ENCODE measurements around the gene PPP2R1A.

PPP2R1A gene

GRCh38 chr19:52211203-52211602, 21.4 kb downstream of the PPP2R1A start:
- no peak overlapping the region for H3K4me3 ChIP-seq (ENCODE audit: low read depth, low read length)
- no peaks in the 10 kb centered on the region for H3K9me3 ChIP-seq (ENCODE audit: control insufficient read depth, insufficient read depth, low read depth, low read length)
- ChIA-PET POLR2A (interaction anchor here (2.6 kb wide), 1 partner anchor 22 kb away, joined by 14 read pairs; the partner anchor contains the start of gene PPP2R1A), CTCF (no interaction called here)
- no peak overlapping the region for H3K27ac ChIP-seq (ENCODE audit: extremely low read depth, low read depth, low read length)
- no peaks in the 10 kb centered on the region for H3K4me1 ChIP-seq (ENCODE audit: control insufficient read depth, insufficient read depth, low read length)
- TF ChIP-seq ZNF791 (tag by site-specific recombination; IDR thresholded peaks at IDR 0.05) (no peak), ZBTB26 (tag by site-specific recombination; optimal IDR thresholded peaks at IDR 0.05) (no peak), ZNF768 (tag by site-specific recombination; IDR thresholded peaks at IDR 0.05) (no peak), ZNF239 (tag by site-specific recombination; IDR thresholded peaks at IDR 0.05) (no peak), ZNF24 (tag by site-specific recombination; IDR thresholded peaks at IDR 0.05) (no peak), ZNF394 (tag by site-specific recombination; IDR thresholded peaks at IDR 0.05; ENCODE audit: borderline replicate concordance) (no peak), OSR2 (tag by site-specific recombination; IDR thresholded peaks at IDR 0.05) (no peak), GLI4 (tag by site-specific recombination; IDR thresholded peaks at IDR 0.05) (no peak), ZBTB48 (tag by site-specific recombination; IDR thresholded peaks at IDR 0.05) (no peak), PRDM10 (tag by site-specific recombination; IDR thresholded peaks at IDR 0.05) (no peak), ZNF157 (tag by site-specific recombination; IDR thresholded peaks at IDR 0.05) (no peak), ZNF777 (tag by site-specific recombination; IDR thresholded peaks at IDR 0.05; ENCODE audit: borderline replicate concordance) (no peak), SP2 (tag by site-specific recombination; IDR thresholded peaks at IDR 0.05) (no peak), ZNF610 (tag by site-specific recombination; IDR thresholded peaks at IDR 0.05; ENCODE audit: borderline replicate concordance) (no peak), ZNF341 (tag by site-specific recombination; IDR thresholded peaks at IDR 0.05; ENCODE audit: low read depth) (no peak), ZNF169 (tag by site-specific recombination; IDR thresholded peaks at IDR 0.05) (no peak), ZNF658 (tag by site-specific recombination; IDR thresholded peaks at IDR 0.05) (no peak), ZNF16 (tag by site-specific recombination; IDR thresholded peaks at IDR 0.05; ENCODE audit: low read depth) (no peak)
- peaks cover 84 to 95% of the 10 kb centered on the region in 2 experiments for H3K36me3 ChIP-seq (ENCODE audit: control insufficient read depth in 2 of 2, insufficient read depth in 1 of 2, low read length in 2 of 2)

GRCh38 chr19:52211926-52212571, 22.2 kb downstream of the PPP2R1A start:
- no peaks in the 10 kb centered on the region for H3K9me3 ChIP-seq (ENCODE audit: control insufficient read depth, insufficient read depth, low read depth, low read length)
- no peaks in the 10 kb centered on the region for H3K4me1 ChIP-seq (ENCODE audit: control insufficient read depth, insufficient read depth, low read length)
- POLR2A ChIA-PET = interaction anchor here (2.6 kb wide), 1 partner anchor 22 kb away, joined by 14 read pairs; the partner anchor contains the start of gene PPP2R1A
- CTCF ChIA-PET = interaction anchor here (0.7 kb wide), 1 partner anchor 73 kb away, joined by 3 read pairs; the partner anchor contains the start of gene ZNF616
- peaks cover 88 to 95% of the 10 kb centered on the region in 2 experiments for H3K36me3 ChIP-seq (ENCODE audit: control insufficient read depth in 2 of 2, insufficient read depth in 1 of 2, low read length in 2 of 2)
- H3K4me3 ChIP-seq (ENCODE audit: low read depth, low read length) = no peak overlapping the region
- no peak overlapping the region for H3K27ac ChIP-seq (ENCODE audit: extremely low read depth, low read depth, low read length)
- TF ChIP-seq ZNF366 (tag by site-specific recombination; conservative IDR thresholded peaks at IDR 0.05) (no peak), ZNF701 (tag by site-specific recombination; IDR thresholded peaks at IDR 0.05) (no peak), ZNF488 (tag by site-specific recombination; IDR thresholded peaks at IDR 0.05) (no peak), ZFP37 (tag by site-specific recombination; IDR thresholded peaks at IDR 0.05) (no peak), ZNF548 (tag by site-specific recombination; IDR thresholded peaks at IDR 0.05) (no peak), BCL11A (tag by site-specific recombination; IDR thresholded peaks at IDR 0.05; ENCODE audit: low read depth) (no peak), ZNF624 (tag by site-specific recombination; IDR thresholded peaks at IDR 0.05) (no peak), ZNF837 (tag by site-specific recombination; IDR thresholded peaks at IDR 0.05) (no peak), PRDM1 (tag by site-specific recombination; IDR thresholded peaks at IDR 0.05) (no peak), ZNF692 (tag by site-specific recombination; IDR thresholded peaks at IDR 0.05) (no peak)
